Cardiac fibroblast (primary cell): ENCODE results near the gene MARK4.

ENCODE experiments used
- DNase-seq, 2 donors: peaks; one replicate each; pipeline versions ENCODE4 v3.0.0 to v3.0.0-alpha.2; 2010; ENCODE audit warnings: low read depth in 2 of 2
- H3K4me3 ChIP-seq, 2 donors: replicated peaks in 1 of 2; 1 replicate in 1 of 2; 2 replicates in 1 of 2; pipeline ENCODE4 v1.5.1; 2011; ENCODE audit warnings: low read depth in 2 of 2, low read length in 2 of 2, mild to moderate bottlenecking in 2 of 2, moderate library complexity in 1 of 2
- CTCF ChIP-seq: IDR thresholded peaks from one replicate; pipeline ENCODE4 v1.5.1; 2011; ENCODE audit warnings: low read depth, mild to moderate bottlenecking, low read length, inconsistent platforms

MARK4 gene

GRCh38 chr19:45249261-45250033 is 1.6 kb upstream of the MARK4 start:
- TF ChIP-seq CTCF, result no peak

GRCh38 chr19:45250216-45250831 is 747 bp upstream of the MARK4 start:
- DNase-seq, result no peak
- H3K4me3 ChIP-seq, result peak overlapping the region; percentile 59 to 65
- TF ChIP-seq CTCF, result no peak

More at GRCh38 chr19:45249261-45250033, 1.6 kb upstream of the MARK4 start:
- H3K4me3 ChIP-seq, result no peak overlapping the region
- no peak for DNase-seq

- TF ChIP-seq CTCF, result no peak
- peak in 1 of 2 donors; percentile 35 for DNase-seq
- peak overlapping the region; percentile 78 to 88 for H3K4me3 ChIP-seq
These were observed 632 bp downstream of the MARK4 start for GRCh38 chr19:45251452-45252354.

GRCh38 chr19:45253396-45254027 is 2.4 kb downstream of the MARK4 start:
- no peak for TF ChIP-seq CTCF
- H3K4me3 ChIP-seq, result no peak overlapping the region
- peak; percentile 30 to 35 for DNase-seq

GRCh38 chr19:45254044-45254531 is 3.0 kb downstream of the MARK4 start:
- no peak overlapping the region for H3K4me3 ChIP-seq
- no peak for DNase-seq
- peak; percentile 38 for TF ChIP-seq CTCF

GRCh38 chr19:45255611-45256157 is 4.6 kb downstream of the MARK4 start:
- DNase-seq, result no peak
- TF ChIP-seq CTCF, result no peak
- H3K4me3 ChIP-seq, result no peak overlapping the region
